Nephron (organoid): ENCODE measurements around the gene SMOC2.

Source experiments
- H3K27ac Mint-ChIP-seq, 3 experiments: 2 replicates each; pipeline ENCODE4 v1.8.0; 2020; ENCODE audit warnings: mixed read lengths in 3 of 3, mild to moderate bottlenecking in 2 of 3, moderate library complexity in 1 of 3
- H3K27me3 Mint-ChIP-seq: 2 replicates; pipeline ENCODE4 v1.8.0; 2021; ENCODE audit warnings: low read depth, mild to moderate bottlenecking, moderate library complexity, mixed read lengths
- H3K36me3 Mint-ChIP-seq: 2 replicates; pipeline ENCODE4 v1.8.0; 2020; ENCODE audit warnings: low read depth, mixed read lengths
- H3K4me1 Mint-ChIP-seq: 2 replicates; pipeline ENCODE4 v1.8.0; 2020; ENCODE audit warnings: mixed read lengths
- H3K4me3 Mint-ChIP-seq, 3 experiments: 2 replicates each; pipeline ENCODE4 v1.8.0; 2020; ENCODE audit warnings: mild to moderate bottlenecking in 3 of 3, mixed read lengths in 3 of 3, moderate library complexity in 2 of 3
- H3K9me3 Mint-ChIP-seq: 2 replicates; pipeline ENCODE4 v1.8.0; 2020; ENCODE audit warnings: mixed read lengths
- CTCF ChIP-seq, 3 experiments: fragments of 200-600 bp; sonication (generic); IDR thresholded peaks; one replicate each; pipeline ENCODE4 v1.5.0; 2021; ENCODE audit warnings: antibody characterized with exemption in 3 of 3; ENCODE audit not compliant: unreplicated experiment in 3 of 3

Gene SMOC2

DNA sequence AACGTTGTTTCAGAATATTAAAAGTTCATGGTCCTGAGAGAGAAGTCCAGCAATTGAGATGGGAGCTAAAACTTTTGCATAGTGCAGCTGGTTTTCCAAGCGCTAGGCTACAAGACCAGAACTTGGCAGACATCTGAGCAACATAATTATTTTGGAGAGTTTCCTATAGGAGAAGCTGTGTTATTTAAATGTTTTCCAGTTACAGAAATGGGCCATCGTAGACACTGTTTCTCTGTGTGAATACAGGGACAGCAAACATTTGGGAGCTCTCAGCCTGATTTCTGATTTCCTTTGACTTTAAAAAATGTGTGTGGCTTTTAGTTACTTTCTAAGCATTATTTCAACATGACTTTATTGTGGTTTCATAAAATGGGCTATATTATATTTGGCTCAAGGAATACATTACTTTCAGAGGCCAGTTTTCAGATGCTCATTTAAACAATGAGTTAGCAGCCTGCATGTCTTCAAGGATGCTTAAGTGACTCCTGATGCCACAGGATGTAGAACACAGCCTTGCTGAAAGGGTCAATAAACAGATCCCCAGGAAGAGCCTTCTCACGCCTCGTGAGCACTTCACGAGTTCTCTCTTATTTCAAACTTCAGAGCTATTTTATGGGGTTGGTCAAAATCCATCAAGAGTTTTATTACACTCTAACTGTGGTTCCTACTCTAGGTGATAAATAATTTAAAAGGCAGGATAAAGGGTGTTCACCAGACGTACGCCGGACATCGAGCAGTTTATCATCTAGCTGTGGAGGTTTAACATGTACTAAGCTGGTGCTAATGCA, 193.8 kb downstream of the SMOC2 start:
- peaks cover 14% of the 10 kb centered on the region for H3K27me3 Mint-ChIP-seq
- no peak for TF ChIP-seq CTCF (IDR thresholded peaks at IDR 0.05; ENCODE audit: unreplicated experiment in 3 of 3)

GRCh38 chr6:168636147-168637004, 195.4 kb downstream of the SMOC2 start:
- Mint-ChIP-seq H3K4me1 (peaks cover 73% of the 10 kb centered on the region), H3K9me3 (no peaks in the 10 kb centered on the region), H3K36me3 (peaks cover 5% of the 10 kb centered on the region), H3K27ac (peak overlapping the region; percentile 48 to 77 (median 59)), H3K4me3 (no peak overlapping the region), H3K27me3 (peaks cover 3% of the 10 kb centered on the region)
- no peak for TF ChIP-seq CTCF (IDR thresholded peaks at IDR 0.05; ENCODE audit: unreplicated experiment in 3 of 3)

More for the DNA sequence above, 193.8 kb downstream of the SMOC2 start:
- Mint-ChIP-seq H3K4me3 (no peak overlapping the region), H3K4me1 (peaks cover 70% of the 10 kb centered on the region), H3K36me3 (peaks cover 5% of the 10 kb centered on the region), H3K9me3 (no peaks in the 10 kb centered on the region), H3K27ac (peak overlapping the region; percentile 44 to 84 (median 78))

GRCh38 chr6:168637834-168638233, 196.8 kb downstream of the SMOC2 start:
- Mint-ChIP-seq H3K4me1 (peaks cover 76% of the 10 kb centered on the region), H3K36me3 (peaks cover 5% of the 10 kb centered on the region), H3K27me3 (peaks cover under 1% of the 10 kb centered on the region), H3K4me3 (no peak overlapping the region), H3K27ac (peak overlapping the region in 1 of 3 experiments; percentile 84), H3K9me3 (no peaks in the 10 kb centered on the region)
- no peak for TF ChIP-seq CTCF (IDR thresholded peaks at IDR 0.05; ENCODE audit: unreplicated experiment in 3 of 3)

DNA sequence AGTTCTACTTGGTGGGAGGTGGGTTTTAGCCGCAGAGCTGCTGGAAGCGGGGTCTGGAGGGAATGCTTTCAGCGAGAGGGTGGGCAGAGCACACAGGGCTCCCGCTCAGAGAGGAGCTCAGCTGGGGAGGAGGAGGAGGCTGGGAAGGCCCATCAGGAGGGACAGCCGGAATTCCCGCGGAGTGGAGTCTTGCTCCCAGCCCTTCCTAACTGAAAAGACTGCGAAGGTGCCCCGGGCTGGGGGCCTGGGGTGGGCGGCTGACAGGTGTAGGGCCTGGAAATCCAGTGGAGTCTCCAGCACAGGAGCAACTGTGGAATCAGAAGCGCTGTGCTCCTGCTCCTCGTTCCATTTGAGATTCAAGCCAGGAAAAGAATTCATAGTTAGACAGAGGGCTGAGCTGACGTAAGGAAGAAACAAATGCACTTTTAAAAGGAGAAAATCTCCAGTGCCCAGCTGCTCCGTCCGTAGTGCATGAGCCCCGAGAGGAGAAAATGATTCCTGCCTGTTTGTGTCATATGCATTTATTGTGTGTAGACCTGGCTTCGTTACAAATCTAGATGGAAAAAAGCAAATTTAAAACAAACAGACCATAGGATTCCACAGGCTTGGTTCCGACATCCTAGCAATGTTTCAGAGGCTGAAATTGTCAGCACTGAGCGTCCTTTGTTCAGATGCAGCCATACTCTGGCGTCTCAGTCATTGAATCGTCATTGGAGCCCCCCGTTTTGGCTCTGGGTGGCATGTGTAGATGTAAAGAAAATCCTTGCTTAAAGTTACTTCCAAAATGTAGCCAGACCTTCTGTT, 197.7 kb downstream of the SMOC2 start:
- H3K4me1 Mint-ChIP-seq, result peaks cover 76% of the 10 kb centered on the region
- H3K9me3 Mint-ChIP-seq, result no peaks in the 10 kb centered on the region
- TF ChIP-seq CTCF (IDR thresholded peaks at IDR 0.05; ENCODE audit: unreplicated experiment in 3 of 3), result no peak
- peaks cover 8% of the 10 kb centered on the region for H3K27me3 Mint-ChIP-seq
- H3K36me3 Mint-ChIP-seq, result peaks cover 2% of the 10 kb centered on the region
- peak overlapping the region in 2 of 3 experiments; percentile 40 to 43 for H3K4me3 Mint-ChIP-seq
- peak overlapping the region; percentile 84 to 87 (median 84) for H3K27ac Mint-ChIP-seq

GRCh38 chr6:168640181-168640580, 199.2 kb downstream of the SMOC2 start:
- peaks cover 9% of the 10 kb centered on the region for H3K27me3 Mint-ChIP-seq
- H3K4me1 Mint-ChIP-seq, result peaks cover 65% of the 10 kb centered on the region
- no peaks in the 10 kb centered on the region for H3K36me3 Mint-ChIP-seq
- TF ChIP-seq CTCF (IDR thresholded peaks at IDR 0.05; ENCODE audit: unreplicated experiment in 3 of 3), result no peak
- H3K27ac Mint-ChIP-seq, result peak overlapping the region; percentile 55 to 64 (median 57)
- H3K9me3 Mint-ChIP-seq, result no peaks in the 10 kb centered on the region
- peak overlapping the region in 1 of 3 experiments; percentile 16 for H3K4me3 Mint-ChIP-seq
